ENCODE data around the gene SLIT3. TPM values are rescaled to one million over a fixed set of nuclear protein-coding genes. Genes with fewer than 3 reads are reported as not detected.

The SLIT3 gene
- total RNA-seq, 1 experiment from 2014 or later: 0.92 TPM

GRCh38 chr5:168614661-168615060 is 686.3 kb downstream of the SLIT3 start:
- no peak overlapping the region for H2AFZ ChIP-seq (ENCODE audit: low read length)
- H4K5ac ChIP-seq (ENCODE audit: insufficient read length, low read depth, low read length): no peak overlapping the region
- H3K9me3 ChIP-seq (ENCODE audit: control insufficient read depth, low read depth, low read length): no peaks in the 10 kb centered on the region
- no peak overlapping the region for H4K91ac ChIP-seq (ENCODE audit: insufficient read length, low read depth, low read length)
- no peak overlapping the region for H3K56ac ChIP-seq (ENCODE audit: insufficient read length, low read depth, low read length)
- H3K27me3 ChIP-seq (ENCODE audit: insufficient read depth, low read length): no peaks in the 10 kb centered on the region
- no peak overlapping the region for H3K18ac ChIP-seq (ENCODE audit: insufficient read length, low read depth, low read length)
- H3K23me2 ChIP-seq (ENCODE audit: insufficient read length, low read depth, low read length, poor library complexity, severe bottlenecking): no peaks in the 10 kb centered on the region
- no peaks in the 10 kb centered on the region for H4K20me1 ChIP-seq (ENCODE audit: control insufficient read depth, insufficient read depth, insufficient read length)
- no CpG with 5 or more reads among the region's 10 CpGs for WGBS (ENCODE audit: extremely low coverage, insufficient read length, low lambda C conversion rate)
- no peaks in the 10 kb centered on the region for H3K79me1 ChIP-seq (ENCODE audit: insufficient read depth, low read depth, low read length, poor library complexity, severe bottlenecking)
- TF ChIP-seq CTCF (conservative IDR thresholded peaks at IDR 0.05): no peak
- H2BK20ac ChIP-seq (ENCODE audit: low read depth, low read length, poor library complexity, severe bottlenecking): no peak overlapping the region
- Mint-ChIP-seq H3K4me1 (0 out of 4 replicates have a peak, but pooled peaks cover 0 to 4% of the 10 kb centered on the region in 2 experiments), H3K27me3 (ENCODE audit: low read depth) (peaks cover under 1% of the 10 kb centered on the region; the same call in 1 of the 2 replicates), H3K9me3 (no peaks in the 10 kb centered on the region; a peak in 1 of 5 replicates), H3K4me3 (no peak overlapping the region), H3K36me3 (ENCODE audit: insufficient read depth in 1 of 3, low read depth in 3 of 3) (no peaks in the 10 kb centered on the region), H3K27ac (no peak overlapping the region)
- no peak overlapping the region for H2AK5ac ChIP-seq (ENCODE audit: insufficient read length, low read length)
- no peaks in the 10 kb centered on the region for H3K79me2 ChIP-seq (ENCODE audit: insufficient read depth, low read length)
- H3T11ph ChIP-seq (ENCODE audit: low read length): no peak overlapping the region
- no peak overlapping the region for H2BK5ac ChIP-seq (ENCODE audit: insufficient read length, low read length)
- no peak overlapping the region for H3K4ac ChIP-seq (ENCODE audit: low read depth, low read length)
- no peak for DNase-seq
- no peak overlapping the region for H2BK120ac ChIP-seq (ENCODE audit: low read depth, low read length, poor library complexity, severe bottlenecking)
- no peak overlapping the region for H4K8ac ChIP-seq (replicated peaks; ENCODE audit: insufficient read length, low read depth, low read length)
- H2BK12ac ChIP-seq (ENCODE audit: insufficient read length, low read depth, low read length): no peak overlapping the region
- H3K23ac ChIP-seq (ENCODE audit: insufficient read length, low read depth, low read length): no peak overlapping the region
- H3K9ac ChIP-seq (ENCODE audit: extremely low read depth, insufficient read length, low read length): no peak overlapping the region
- no peak overlapping the region for H3K4me2 ChIP-seq (ENCODE audit: insufficient read depth, insufficient read length, low read length)
- H2BK15ac ChIP-seq (ENCODE audit: low read depth, low read length): no peak overlapping the region
- no peak overlapping the region for H3K14ac ChIP-seq (ENCODE audit: insufficient read depth, low read length)
- H3K27ac ChIP-seq (ENCODE audit: insufficient read length, low read depth, low read length): no peak overlapping the region
- H3K4me1 ChIP-seq (ENCODE audit: insufficient read depth, low read length): no peaks in the 10 kb centered on the region
